HEK293 (cell line): ENCODE results near the gene RFTN1.
A peak's percentile ranks its signal among the peaks of the same experiment; 100 is the strongest.

Source experiments
- CTCF ChIA-PET: fragments of 350-600 bp; formaldehyde crosslinking; extraction: SDS; loops from one replicate; lab custom pipeline; 2021; ENCODE audit warnings: antibody characterized with exemption; lab: Yijun Ruan, JAX
- POLR2A ChIA-PET: fragments of 300-600 bp; formaldehyde crosslinking; extraction: SDS; loops from one replicate; lab custom pipeline; 2020; ENCODE audit warnings: antibody characterized with exemption, inconsistent platforms; lab: Yijun Ruan, JAX
- H3K27ac ChIP-seq: fragments of 200-500 bp; sonication (Bioruptor generic); 2 replicates; pipeline ENCODE4 v1.5.1; 2014; ENCODE audit warnings: low read depth, low read length, control low read depth, inconsistent platforms; ENCODE audit errors: extremely low read depth
- H3K36me3 ChIP-seq, 2 experiments: fragments of 200-500 bp in 1 of 2; sonication (Bioruptor generic) in 1 of 2; 1 replicate in 1 of 2; 2 replicates in 1 of 2; pipeline ENCODE4 v1.5.1; 2014 to 2017; ENCODE audit warnings: inconsistent platforms in 2 of 2, low read length in 2 of 2; ENCODE audit not compliant: control insufficient read depth in 2 of 2, insufficient read depth in 1 of 2
- H3K4me1 ChIP-seq: fragments of 200-500 bp; sonication (Bioruptor generic); 2 replicates; pipeline ENCODE4 v1.5.1; 2014; ENCODE audit warnings: mild to moderate bottlenecking, low read length, inconsistent platforms; ENCODE audit not compliant: control insufficient read depth, insufficient read depth
- H3K4me3 ChIP-seq: 2 replicates; pipeline ENCODE4 v1.5.1; 2011; ENCODE audit warnings: low read depth, mild to moderate bottlenecking, control low read depth, low read length, moderate library complexity
- H3K9me3 ChIP-seq: fragments of 200-500 bp; sonication (Bioruptor generic); 2 replicates; pipeline ENCODE4 v1.5.1; 2014; ENCODE audit warnings: low read depth, low read length, inconsistent platforms; ENCODE audit not compliant: control insufficient read depth, insufficient read depth
- CTCF ChIP-seq: fragments of 450-650 bp; formaldehyde crosslinking; IDR thresholded peaks from 2 replicates; pipeline ENCODE4 v1.5.1; 2016; ENCODE audit warnings: missing biosample characterization, missing genetic modification characterization
- PRDM1 ChIP-seq: fragments of 450-650 bp; formaldehyde crosslinking; IDR thresholded peaks from 2 replicates; pipeline ENCODE4; 2016; ENCODE audit warnings: missing biosample characterization, missing genetic modification characterization
- PRDM10 ChIP-seq: fragments of 450-650 bp; formaldehyde crosslinking; IDR thresholded peaks from 2 replicates; pipeline ENCODE4 v1.5.1; 2016; ENCODE audit warnings: missing biosample characterization, missing genetic modification characterization
- SALL2 ChIP-seq: fragments of 450-650 bp; formaldehyde crosslinking; IDR thresholded peaks from 2 replicates; pipeline ENCODE4 v1.5.0; 2017; ENCODE audit warnings: missing biosample characterization, mild to moderate bottlenecking, missing genetic modification characterization, borderline replicate concordance
- SETDB1 ChIP-seq: IDR thresholded peaks from one replicate; pipeline ENCODE4 v1.6.1; 2017; ENCODE audit warnings: mild to moderate bottlenecking, low read length, moderate library complexity, mixed read lengths; ENCODE audit not compliant: insufficient read length
- YY2 ChIP-seq: fragments of 450-650 bp; formaldehyde crosslinking; IDR thresholded peaks from 2 replicates; pipeline ENCODE4 v1.5.1; 2016; ENCODE audit warnings: missing biosample characterization, missing genetic modification characterization
- ZBTB48 ChIP-seq: fragments of 450-650 bp; formaldehyde crosslinking; IDR thresholded peaks from 2 replicates; pipeline ENCODE4 v1.5.1; 2016; ENCODE audit warnings: missing biosample characterization, missing genetic modification characterization
- ZFHX2 ChIP-seq: fragments of 450-650 bp; formaldehyde crosslinking; conservative IDR thresholded peaks from 2 replicates; pipeline ENCODE4 v1.5.1; 2016; ENCODE audit warnings: missing biosample characterization, missing genetic modification characterization
- ZNF24 ChIP-seq: fragments of 450-650 bp; formaldehyde crosslinking; IDR thresholded peaks from 2 replicates; pipeline ENCODE4 v1.5.1; 2016; ENCODE audit warnings: missing biosample characterization, missing genetic modification characterization
- ZNF280C ChIP-seq: fragments of 450-650 bp; formaldehyde crosslinking; IDR thresholded peaks from 2 replicates; pipeline ENCODE4 v1.5.1; 2016; ENCODE audit warnings: missing biosample characterization, missing genetic modification characterization
- ZNF280D ChIP-seq: fragments of 450-650 bp; formaldehyde crosslinking; IDR thresholded peaks from 2 replicates; pipeline ENCODE4 v1.5.1; 2016; ENCODE audit warnings: missing biosample characterization, missing genetic modification characterization
- ZNF521 ChIP-seq: fragments of 450-650 bp; formaldehyde crosslinking; IDR thresholded peaks from 2 replicates; pipeline ENCODE4 v1.5.1; 2017; ENCODE audit warnings: missing biosample characterization, mild to moderate bottlenecking, missing genetic modification characterization
- ZNF548 ChIP-seq: fragments of 450-650 bp; formaldehyde crosslinking; IDR thresholded peaks from 2 replicates; pipeline ENCODE4 v1.5.1; 2016; ENCODE audit warnings: missing biosample characterization, missing genetic modification characterization
- ZNF560 ChIP-seq: fragments of 450-650 bp; formaldehyde crosslinking; IDR thresholded peaks from 2 replicates; pipeline ENCODE4 v1.5.1; 2017; ENCODE audit warnings: missing biosample characterization, missing genetic modification characterization, borderline replicate concordance
- ZNF585B ChIP-seq: fragments of 450-650 bp; formaldehyde crosslinking; IDR thresholded peaks from 2 replicates; pipeline ENCODE4 v1.5.1; 2016; ENCODE audit warnings: missing biosample characterization, missing genetic modification characterization
- ZNF704 ChIP-seq: fragments of 450-650 bp; formaldehyde crosslinking; IDR thresholded peaks from 2 replicates; pipeline ENCODE4 v1.5.1; 2016; ENCODE audit warnings: missing biosample characterization, missing genetic modification characterization
- ZNF837 ChIP-seq: fragments of 450-650 bp; formaldehyde crosslinking; IDR thresholded peaks from 2 replicates; pipeline ENCODE4 v1.5.1; 2016; ENCODE audit warnings: missing biosample characterization, missing genetic modification characterization
- TF ChIP-seq, protein P1 (sequence below): IDR thresholded peaks from 2 replicates; pipeline ENCODE4 v1.6.1; 2011; ENCODE audit warnings: mild to moderate bottlenecking, low read depth, low read length, borderline replicate concordance
- TF ChIP-seq, protein P2 (sequence below): fragments of 450-650 bp; formaldehyde crosslinking; IDR thresholded peaks from 2 replicates; pipeline ENCODE4 v1.5.1; 2016; ENCODE audit warnings: missing biosample characterization, missing genetic modification characterization, borderline replicate concordance

Gene RFTN1

GRCh38 chr3:16516695-16517481 lies 3.4 kb upstream of the RFTN1 start:
- POLR2A ChIA-PET = no interaction called here
- no peaks in the 10 kb centered on the region for H3K9me3 ChIP-seq
- CTCF ChIA-PET = interaction anchor here (0.6 to 4.5 kb wide), 15 partner anchors 9 to 1330 kb away, joined by 3 to 29 read pairs (median 4); no protein-coding TSS in a partner anchor
- H3K36me3 ChIP-seq = no peaks in the 10 kb centered on the region
- H3K4me1 ChIP-seq = peaks cover 24% of the 10 kb centered on the region
- H3K4me3 ChIP-seq = no peak overlapping the region
- H3K27ac ChIP-seq = no peak overlapping the region
- no peak for TF ChIP-seq ZNF521 (tag by site-specific recombination)
- TF ChIP-seq ZNF280D (tag by site-specific recombination) = no peak
- TF ChIP-seq CTCF (tag by site-specific recombination) = 0 out of 2 replicates have a peak, but pooled peaks have one; percentile 22
- TF ChIP-seq ZNF548 (tag by site-specific recombination) = no peak
- no peak for TF ChIP-seq ZNF560
- no peak for TF ChIP-seq ZNF24 (tag by site-specific recombination)
- peak; percentile 58; the same call in 1 of the 2 replicates for TF ChIP-seq ZFHX2 (tag by site-specific recombination)
- TF ChIP-seq, protein P1, sequence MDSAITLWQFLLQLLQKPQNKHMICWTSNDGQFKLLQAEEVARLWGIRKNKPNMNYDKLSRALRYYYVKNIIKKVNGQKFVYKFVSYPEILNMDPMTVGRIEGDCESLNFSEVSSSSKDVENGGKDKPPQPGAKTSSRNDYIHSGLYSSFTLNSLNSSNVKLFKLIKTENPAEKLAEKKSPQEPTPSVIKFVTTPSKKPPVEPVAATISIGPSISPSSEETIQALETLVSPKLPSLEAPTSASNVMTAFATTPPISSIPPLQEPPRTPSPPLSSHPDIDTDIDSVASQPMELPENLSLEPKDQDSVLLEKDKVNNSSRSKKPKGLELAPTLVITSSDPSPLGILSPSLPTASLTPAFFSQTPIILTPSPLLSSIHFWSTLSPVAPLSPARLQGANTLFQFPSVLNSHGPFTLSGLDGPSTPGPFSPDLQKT = no peak
- no peak for TF ChIP-seq SETDB1
- TF ChIP-seq ZNF585B = no peak
- no peak for TF ChIP-seq ZNF280C (tag by site-specific recombination)
- no peak for TF ChIP-seq SALL2 (tag by site-specific recombination)
- TF ChIP-seq YY2 = no peak
- TF ChIP-seq, protein P2, sequence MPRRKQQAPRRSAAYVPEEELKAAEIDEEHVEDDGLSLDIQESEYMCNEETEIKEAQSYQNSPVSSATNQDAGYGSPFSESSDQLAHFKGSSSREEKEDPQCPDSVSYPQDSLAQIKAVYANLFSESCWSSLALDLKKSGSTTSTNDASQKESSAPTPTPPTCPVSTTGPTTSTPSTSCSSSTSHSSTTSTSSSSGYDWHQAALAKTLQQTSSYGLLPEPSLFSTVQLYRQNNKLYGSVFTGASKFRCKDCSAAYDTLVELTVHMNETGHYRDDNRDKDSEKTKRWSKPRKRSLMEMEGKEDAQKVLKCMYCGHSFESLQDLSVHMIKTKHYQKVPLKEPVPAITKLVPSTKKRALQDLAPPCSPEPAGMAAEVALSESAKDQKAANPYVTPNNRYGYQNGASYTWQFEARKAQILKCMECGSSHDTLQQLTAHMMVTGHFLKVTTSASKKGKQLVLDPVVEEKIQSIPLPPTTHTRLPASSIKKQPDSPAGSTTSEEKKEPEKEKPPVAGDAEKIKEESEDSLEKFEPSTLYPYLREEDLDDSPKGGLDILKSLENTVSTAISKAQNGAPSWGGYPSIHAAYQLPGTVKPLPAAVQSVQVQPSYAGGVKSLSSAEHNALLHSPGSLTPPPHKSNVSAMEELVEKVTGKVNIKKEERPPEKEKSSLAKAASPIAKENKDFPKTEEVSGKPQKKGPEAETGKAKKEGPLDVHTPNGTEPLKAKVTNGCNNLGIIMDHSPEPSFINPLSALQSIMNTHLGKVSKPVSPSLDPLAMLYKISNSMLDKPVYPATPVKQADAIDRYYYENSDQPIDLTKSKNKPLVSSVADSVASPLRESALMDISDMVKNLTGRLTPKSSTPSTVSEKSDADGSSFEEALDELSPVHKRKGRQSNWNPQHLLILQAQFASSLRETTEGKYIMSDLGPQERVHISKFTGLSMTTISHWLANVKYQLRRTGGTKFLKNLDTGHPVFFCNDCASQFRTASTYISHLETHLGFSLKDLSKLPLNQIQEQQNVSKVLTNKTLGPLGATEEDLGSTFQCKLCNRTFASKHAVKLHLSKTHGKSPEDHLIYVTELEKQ (tag by site-specific recombination) = no peak
- no peak; the same call in 1 of the 2 replicates for TF ChIP-seq ZBTB48 (tag by site-specific recombination)
- TF ChIP-seq PRDM1 (tag by site-specific recombination) = no peak
- TF ChIP-seq ZNF704 (tag by site-specific recombination) = no peak
- no peak for TF ChIP-seq ZNF837
- TF ChIP-seq PRDM10 (tag by site-specific recombination) = no peak
